GM12892 (cell line): ENCODE data around the gene LRRC46.

Experiments
- POLR2A ChIP-seq: IDR thresholded peaks from 2 replicates; pipeline ENCODE4 v1.6.1; 2011; ENCODE audit warnings: low read depth, low read length, control low read depth
- POLR2AphosphoS5 ChIP-seq: IDR thresholded peaks from 2 replicates; pipeline ENCODE4 v1.6.1; 2011; ENCODE audit warnings: low read depth, low read length, control low read depth
- TAF1 ChIP-seq: IDR thresholded peaks from 2 replicates; pipeline ENCODE4 v1.6.1; 2011; ENCODE audit warnings: low read depth, mild to moderate bottlenecking, control low read depth, low read length, borderline replicate concordance

GRCh38 chr17:47872651-47873161, 41.2 kb downstream of the LRRC46 start:
- no peak for TF ChIP-seq TAF1
- TF ChIP-seq POLR2A: no peak
- TF ChIP-seq POLR2AphosphoS5: no peak
